Cortex of kidney (tissue), 1 donor: ENCODE measurements around the gene NALCN.
"Not testable (repeated sequence)": the region's sequence is repeated elsewhere in the genome, so short reads cannot be mapped to it uniquely, and the experiment has no call there.

ENCODE experiments used
- DNase-seq: peaks from one replicate; lab custom pipeline; 2025; lab: John Stamatoyannopoulos, UW

NALCN gene

DNA sequence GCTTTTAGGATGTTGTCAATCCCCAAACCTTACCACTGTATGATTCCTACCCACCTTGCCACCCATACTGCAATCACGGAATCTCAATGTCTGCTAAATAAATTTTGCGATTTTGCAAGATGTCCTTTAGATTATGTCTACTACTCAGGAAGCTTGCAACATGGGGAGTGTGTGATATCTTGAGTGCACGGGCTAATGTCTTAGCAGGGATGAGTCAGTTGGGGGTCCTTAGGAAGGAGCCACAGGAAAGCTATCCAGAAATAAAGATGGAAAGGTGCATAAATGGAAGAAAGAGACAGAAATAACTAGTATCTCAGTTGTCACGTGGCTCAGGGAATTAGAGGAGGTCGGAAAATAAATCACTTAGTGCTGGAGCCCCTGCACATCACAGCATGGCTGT lies 77.1 kb downstream of the NALCN start:
- DNase-seq, result no peak

GRCh38 chr13:101332583-101332982 lies 83.7 kb downstream of the NALCN start:
- no peak for DNase-seq

- DNase-seq, result no peak
Measured at GRCh38 chr13:101331731-101332130, 84.6 kb downstream of the NALCN start.

- DNase-seq, result no peak
Measured at GRCh38 chr13:101327871-101328270, 88.4 kb downstream of the NALCN start.

GRCh38 chr13:101326710-101327109 lies 89.6 kb downstream of the NALCN start:
- no peak for DNase-seq

DNA sequence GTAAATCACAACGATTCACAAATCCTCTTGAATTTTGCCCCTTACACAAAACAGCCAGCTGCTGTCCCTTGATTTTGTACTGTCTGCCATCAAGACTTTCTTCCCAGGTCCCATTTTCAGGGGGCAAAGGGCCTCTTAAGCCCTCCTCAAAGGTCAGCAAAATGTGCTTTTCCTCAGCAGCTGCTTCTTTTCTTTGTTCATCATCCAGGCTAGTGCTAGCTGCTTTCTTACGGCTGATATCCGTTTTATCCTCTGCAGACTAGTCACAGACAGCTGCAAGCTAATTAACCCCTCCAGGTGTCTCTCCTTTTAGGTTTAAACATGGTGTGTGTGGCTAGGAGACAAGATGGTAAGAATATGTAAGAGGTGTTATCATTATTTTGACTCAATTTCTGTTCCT lies 90.9 kb downstream of the NALCN start:
- DNase-seq, result no peak

DNA sequence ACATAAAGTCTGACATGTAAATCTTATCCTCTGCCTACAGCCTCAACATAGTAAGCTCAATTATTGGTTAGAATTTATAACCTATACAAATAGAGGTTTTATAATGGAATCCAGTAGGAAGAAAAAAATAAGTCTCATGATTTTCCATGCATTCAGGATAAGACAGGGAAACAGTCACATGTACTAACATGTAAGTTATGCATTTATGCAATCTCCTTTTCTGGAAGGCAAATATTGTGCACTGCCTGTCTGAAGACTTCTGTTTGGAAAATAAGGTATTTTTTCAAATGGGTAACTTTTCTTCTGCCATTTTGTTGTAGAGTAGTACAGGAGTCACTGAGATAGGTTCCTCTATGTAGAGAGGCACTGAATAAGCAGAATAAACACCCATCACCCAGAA lies 92.7 kb downstream of the NALCN start:
- DNase-seq, result no peak

- no peak for DNase-seq
Measured at GRCh38 chr13:101317986-101318523, 98.3 kb downstream of the NALCN start.

DNA sequence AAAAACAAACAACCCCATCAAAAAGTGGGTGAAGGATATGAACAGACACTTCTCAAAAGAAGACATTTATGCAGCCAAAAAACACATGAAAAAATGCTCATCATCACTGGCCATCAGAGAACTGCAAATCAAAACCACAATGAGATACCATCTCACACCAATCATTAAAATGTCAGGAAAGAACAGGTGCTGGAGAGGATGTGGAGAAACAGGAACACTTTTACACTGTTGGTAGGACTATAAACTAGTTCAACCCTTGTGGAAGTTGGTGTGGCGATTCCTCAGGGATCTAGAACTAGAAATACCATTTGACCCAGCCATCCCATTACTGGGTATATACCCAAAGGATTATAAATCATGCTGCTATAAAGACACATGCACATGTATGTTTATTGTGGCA lies 102.8 kb downstream of the NALCN start:
- not testable (repeated sequence) for DNase-seq

- no peak for DNase-seq
Measured at GRCh38 chr13:101309014-101309619, 107.2 kb downstream of the NALCN start.

- no peak for DNase-seq
Measured at GRCh38 chr13:101308247-101309013, 107.9 kb downstream of the NALCN start.

- no peak for DNase-seq
Measured at GRCh38 chr13:101307181-101307701, 109.1 kb downstream of the NALCN start.

DNA sequence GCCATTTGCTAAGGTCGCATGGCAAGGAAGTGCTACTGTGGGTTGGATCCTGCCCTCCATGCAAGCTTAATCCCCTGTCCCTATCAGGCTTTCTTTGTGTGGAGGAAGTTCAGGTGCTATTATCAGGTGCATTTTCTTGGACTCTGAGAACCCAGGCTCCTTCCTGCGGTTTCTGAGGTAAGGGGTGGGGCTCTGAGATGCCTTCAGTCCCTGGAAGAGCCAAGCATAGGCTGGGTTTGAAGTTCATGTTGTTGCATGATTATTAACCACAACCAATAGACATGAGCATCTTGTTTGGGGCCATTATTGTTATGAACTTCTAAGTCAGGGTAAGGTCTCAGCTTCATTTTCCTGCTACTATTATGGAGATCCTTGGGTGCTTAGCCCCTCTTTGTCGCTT lies 109.5 kb downstream of the NALCN start:
- no peak for DNase-seq

DNA sequence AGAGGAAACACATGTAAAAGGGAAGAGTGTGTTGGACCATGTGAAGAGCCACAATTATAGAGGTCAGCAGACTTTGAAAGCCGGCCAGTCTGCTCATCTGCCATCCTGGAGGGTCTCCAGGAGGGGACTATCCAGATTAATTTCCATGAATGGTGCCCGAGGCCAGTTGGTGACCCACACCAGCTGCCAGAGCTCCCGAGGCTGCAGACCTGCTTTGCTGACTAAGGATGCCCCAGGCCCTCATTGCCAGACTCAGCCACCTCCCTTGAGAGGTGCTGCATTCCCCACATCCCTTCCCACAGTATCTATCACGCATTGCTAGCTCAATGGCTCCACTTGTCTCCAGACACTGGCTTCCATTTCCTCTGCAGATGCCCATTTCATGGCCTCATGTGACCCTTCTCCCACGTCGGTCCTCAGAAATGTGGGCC lies 110.3 kb downstream of the NALCN start:
- DNase-seq, result no peak

DNA sequence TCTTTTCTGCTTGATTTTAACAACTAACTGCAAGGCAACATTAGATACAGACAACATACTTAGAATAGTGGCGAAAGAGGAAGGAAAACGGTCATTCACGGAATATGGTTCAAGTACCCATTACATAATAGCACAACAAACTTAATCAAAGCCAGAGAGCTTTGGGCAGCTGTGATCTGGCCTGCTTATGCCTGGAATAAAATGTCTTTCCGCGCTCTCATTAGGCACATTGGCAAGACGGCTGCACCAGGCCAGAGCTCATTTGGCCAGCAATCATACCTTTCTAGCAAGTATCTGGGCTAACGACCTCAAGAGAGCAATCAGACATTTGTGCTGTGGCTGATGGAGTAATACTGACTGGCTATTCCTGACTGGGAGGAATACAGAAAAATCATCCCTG lies 112.8 kb downstream of the NALCN start:
- DNase-seq, result no peak

DNA sequence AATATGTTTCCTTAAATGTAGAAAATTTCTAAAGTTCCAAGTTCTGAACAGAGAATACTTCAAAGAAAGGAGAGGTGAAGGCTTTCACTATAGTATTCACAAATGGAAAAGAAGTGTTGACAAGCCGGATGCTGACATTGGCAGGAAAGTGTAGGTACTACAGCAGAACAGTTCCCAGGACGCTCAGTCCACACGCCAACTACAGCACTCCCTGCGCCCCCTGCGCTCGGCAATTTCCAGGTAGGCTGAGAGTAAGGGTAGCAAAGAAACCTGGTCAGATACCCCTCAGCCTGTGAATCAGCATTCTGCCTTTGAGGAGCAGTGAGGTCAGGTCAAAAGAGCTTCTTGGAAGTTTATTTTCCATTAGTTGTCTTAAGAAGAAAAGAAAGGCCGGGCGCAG lies 115.3 kb downstream of the NALCN start:
- DNase-seq, result no peak

GRCh38 chr13:101300531-101300930 lies 115.8 kb downstream of the NALCN start:
- no peak for DNase-seq

DNA sequence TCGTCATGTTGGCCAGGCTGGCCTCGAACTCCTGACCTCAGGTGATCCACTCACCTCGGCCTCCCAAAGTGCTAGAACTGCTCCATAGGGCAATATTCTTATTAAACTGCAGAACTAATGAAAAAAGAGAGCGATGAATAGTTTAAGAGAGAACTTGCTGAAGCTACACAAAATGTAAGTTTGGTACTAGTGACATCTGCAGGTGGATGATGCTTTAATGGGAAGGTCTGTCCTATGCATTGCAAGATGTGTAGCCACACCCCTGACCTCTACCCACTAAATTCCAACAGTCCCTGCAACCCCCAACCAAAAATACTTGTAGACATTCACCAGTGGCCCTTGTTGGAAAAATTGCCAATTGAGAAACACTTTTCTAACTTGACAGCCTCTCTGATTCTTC lies 117.8 kb downstream of the NALCN start:
- no peak for DNase-seq

DNA sequence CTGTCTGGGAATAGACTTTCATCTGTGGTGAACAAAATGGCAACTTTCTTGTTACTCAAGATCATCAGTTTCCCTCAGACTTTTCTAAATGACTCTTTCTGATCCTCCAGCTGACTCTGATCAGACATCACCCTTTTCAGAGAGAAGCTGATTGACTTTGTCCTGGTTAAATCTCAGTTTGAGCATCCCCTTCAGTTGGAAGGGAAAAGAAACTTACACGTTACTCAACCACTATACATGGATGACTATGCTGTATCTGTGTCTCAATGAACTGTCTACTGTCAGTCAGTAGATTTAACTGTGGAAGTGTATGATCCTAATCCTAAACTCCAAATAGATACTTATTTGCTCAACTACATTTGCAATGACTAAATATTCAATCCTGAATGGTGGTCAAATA lies 118.5 kb downstream of the NALCN start:
- no peak for DNase-seq

- no peak for DNase-seq
Measured at GRCh38 chr13:101292711-101293110, 123.6 kb downstream of the NALCN start.

DNA sequence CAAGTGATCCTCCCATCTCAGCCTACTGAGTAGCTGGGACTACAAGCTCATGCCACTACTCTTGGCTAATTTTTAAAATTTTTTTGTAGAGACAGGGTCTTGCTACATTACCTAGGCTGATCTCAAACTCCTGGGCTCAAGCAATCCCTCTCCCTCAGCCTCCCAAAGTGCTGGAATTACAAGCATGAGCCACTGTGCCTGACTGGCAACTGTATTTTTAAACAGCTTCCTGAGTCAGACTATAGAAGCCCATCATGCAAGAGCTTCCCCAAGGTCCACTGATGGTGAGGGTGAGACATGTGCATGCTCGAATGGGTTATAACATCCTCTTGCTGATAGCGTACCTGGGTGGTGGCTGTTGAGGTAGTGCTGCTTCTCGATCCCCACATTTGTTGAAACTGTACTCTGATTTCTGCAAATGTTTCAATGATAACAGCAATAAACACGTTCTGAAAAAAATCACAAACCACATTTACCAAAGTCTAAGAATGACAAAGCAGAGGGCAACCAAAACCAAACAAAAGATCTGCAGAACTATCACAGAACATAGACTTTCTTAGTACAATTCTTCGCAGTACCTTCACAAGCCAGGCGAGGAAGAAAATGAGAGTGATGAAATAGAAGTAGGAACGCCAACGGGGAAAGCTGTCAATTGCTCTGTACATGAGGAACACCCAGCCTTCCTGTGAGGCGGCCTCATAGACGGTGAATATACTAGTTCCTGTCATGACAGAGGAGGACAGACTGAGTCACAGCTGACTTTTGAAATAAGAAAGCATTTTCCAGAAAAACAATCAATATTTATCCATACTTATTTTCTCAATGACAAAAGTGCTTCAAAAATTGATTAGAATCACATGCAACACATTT lies 124.4 kb downstream of the NALCN start:
- DNase-seq, result no peak

- no peak for DNase-seq
Measured at GRCh38 chr13:101291206-101291605, 125.1 kb downstream of the NALCN start.
